CD4-positive, alpha-beta T cell treated with Interferon alpha-2 for 1 hour (primary cell): ENCODE data around the gene DNMT3L.
A peak's percentile ranks its signal among the peaks of the same experiment; 100 is the strongest.
"Not testable (repeated sequence)": the region's sequence is repeated elsewhere in the genome, so short reads cannot be mapped to it uniquely, and the experiment has no call there.

Experiments
- DNase-seq, 2 donors: peaks; one replicate each; pipeline ENCODE4 v3.0.0-alpha.2; 2020 to 2022

Gene DNMT3L

DNA sequence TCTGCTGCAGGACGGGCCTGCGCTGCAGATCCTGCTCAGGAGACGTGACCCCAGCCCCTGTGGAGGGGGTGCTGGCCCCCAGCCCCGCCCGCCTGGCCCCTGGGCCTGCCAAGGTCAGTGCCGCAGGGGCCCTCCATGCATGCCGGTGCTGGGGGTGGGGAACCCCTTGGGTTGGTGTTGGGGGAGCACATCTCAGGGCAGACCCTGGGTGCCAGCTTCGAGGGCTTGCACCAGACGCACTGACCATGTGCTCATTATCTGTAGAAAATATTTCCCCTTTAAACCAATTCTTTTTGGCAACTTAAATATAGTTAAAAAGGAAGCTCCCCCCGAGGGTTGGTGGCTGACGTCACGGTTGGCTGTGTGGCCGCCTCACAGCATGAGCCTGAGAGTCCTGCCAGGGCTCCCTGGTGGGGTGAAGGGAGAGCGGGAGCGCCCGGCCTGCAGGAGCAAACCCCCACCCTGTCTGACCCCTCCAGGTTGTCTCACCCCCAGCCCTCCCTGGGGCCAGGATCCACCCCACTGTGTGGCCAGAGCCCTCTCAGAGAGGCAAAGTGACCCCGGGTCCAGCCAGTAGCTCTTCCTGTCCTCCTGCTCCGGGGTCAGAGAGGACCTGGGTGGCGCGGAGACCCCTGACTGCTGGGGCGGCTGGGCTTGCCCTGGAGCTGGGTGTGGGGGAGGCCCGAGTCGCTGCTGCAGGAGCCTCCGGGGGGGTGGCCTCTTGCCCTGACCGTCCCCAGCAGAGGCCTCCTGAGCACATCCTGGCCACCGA is 32.9 kb upstream of the DNMT3L start:
- DNase-seq = peak in 1 of 2 donors; percentile 25

DNA sequence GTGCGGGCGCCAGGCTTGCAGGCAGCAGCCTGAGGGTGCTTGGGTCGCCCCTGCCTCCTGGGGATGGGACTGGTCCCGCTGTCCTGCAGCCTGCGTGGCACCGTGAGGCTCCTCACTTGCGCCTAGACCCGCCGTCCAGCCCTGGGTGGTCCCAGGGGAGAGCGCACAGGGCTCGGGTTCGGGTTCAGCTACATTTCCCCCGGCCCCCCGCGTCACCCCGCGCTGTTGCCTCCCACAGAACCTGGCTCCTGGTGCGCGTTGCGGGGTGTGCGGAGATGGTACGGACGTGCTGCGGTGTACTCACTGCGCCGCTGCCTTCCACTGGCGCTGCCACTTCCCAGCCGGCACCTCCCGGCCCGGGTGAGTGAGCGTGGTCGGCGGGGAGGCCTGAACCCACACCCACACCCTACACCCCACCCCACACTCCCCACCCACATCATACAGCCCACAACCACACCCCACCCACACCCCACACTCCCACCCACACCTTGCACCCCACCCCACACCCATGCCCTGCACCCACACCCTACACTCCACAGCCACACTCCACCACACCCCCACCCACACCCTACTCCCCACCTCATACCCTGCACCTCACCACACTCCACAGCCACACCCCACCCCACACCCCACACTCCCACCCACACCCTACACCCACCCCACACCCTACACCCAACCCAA is 32.0 kb upstream of the DNMT3L start:
- DNase-seq = peak; percentile 44 to 64

- DNase-seq = no peak
Measured at GRCh38 chr21:44292812-44293195, 31.1 kb upstream of the DNMT3L start.

DNA sequence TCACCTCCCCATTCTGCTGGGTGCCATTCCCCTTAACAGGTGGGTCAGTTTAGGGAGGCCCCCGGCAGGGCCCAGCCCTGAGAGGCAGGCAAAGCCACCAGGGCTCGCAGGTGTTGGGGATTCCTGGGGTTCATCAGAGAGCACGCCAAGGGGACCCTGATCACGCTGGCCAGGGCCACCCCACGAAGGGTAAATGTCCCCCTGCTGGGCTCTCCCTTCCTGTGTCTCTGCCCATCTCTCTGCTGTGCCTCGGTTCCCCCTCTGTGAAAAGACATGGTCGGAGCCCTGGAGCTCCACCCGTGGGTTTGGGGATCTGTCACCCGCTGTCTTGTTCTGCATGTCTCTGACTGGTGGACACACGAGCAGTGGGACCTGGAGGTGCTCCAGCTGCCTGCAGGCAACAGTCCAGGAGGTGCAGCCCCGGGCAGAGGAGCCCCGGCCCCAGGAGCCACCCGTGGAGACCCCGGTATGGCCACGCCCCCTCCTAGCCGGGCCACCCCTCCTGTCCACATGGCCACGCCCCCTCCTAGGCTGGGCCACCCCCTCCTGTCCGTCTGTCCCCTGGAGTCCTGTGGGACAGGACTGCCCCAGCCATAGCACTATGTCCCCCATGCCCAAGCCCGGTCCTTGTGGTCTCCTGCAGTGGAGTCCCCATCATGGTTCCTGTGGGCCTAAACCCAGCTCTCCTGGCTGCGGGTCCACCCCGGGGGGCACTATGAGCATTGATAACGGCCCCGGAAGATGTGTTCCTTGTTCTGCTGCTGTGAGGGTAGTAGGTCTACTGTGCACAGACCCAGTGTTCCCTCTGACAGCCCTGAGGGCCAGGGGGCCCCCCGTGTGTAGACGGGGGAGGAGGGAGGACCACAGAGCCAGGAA is 30.5 kb upstream of the DNMT3L start:
- no peak for DNase-seq

GRCh38 chr21:44291078-44291935 is 29.6 kb upstream of the DNMT3L start:
- no peak for DNase-seq

DNA sequence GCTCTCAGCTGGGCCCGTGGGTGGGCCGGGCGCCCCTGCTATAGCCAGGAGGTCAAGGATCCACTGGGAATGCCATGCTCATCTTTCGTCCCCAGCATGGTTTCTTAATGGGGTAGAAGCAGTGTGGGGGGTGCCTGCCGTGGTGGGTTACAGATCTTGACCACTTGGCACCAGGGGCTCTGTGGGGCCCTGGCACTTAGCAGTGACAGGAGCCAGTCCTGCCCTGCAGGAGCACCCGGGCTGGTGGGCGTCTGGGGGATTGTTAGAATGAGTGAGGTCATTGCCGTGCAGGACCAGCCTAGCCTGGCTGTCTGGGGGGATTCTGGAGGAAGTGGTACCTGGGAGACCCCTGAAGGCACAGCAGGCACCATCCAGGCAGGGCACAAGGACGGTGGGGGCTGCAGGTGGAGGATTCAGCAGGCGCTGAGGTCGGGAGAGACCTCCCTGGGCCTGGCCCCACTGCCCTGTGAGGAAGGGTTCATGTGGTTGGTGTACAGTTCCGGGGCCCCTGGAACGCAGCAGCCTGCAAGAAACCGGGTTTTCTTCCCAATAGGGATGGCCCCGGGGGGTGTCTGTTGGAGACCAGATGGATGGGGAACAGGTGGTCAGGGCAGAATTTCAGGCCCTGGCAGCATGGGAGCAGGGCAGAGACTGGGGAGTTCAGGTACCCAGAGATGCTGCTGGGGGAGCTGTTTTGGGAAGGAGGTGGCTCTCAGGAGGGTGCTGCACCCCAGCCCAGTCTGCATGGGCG is 28.8 kb upstream of the DNMT3L start:
- DNase-seq = no peak

DNA sequence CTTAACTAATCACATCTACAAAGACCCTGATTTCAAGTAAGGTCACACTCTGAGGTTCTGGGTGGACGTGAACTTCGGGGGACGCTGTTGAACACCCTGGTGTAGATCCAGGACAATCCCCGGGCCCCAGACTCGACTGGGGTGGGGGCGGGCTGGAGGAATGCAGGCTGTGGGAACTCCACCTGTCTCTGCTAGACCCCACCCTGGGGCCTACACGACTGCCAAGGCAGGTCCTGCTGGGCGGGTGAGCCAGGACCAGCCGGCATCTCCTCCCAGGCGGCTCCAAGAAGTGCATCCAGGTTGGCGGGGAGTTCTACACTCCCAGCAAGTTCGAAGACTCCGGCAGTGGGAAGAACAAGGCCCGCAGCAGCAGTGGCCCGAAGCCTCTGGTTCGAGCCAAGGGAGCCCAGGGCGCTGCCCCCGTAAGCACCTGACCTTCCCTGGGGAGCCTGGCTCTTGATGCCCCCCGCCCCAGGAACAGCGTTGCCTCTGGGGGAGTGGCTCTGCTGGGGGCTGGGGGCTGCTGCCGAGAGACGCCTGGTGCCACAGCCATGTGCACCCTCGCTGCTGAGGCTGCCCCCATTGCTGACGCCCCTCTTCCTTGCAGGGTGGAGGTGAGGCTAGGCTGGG is 27.8 kb upstream of the DNMT3L start:
- no peak for DNase-seq

- DNase-seq = no peak
Measured at GRCh38 chr21:44288251-44289110, 26.8 kb upstream of the DNMT3L start.

- no peak for DNase-seq
Measured at GRCh38 chr21:44286716-44287632, 25.3 kb upstream of the DNMT3L start.

GRCh38 chr21:44286086-44286715 is 24.5 kb upstream of the DNMT3L start:
- DNase-seq = no peak

DNA sequence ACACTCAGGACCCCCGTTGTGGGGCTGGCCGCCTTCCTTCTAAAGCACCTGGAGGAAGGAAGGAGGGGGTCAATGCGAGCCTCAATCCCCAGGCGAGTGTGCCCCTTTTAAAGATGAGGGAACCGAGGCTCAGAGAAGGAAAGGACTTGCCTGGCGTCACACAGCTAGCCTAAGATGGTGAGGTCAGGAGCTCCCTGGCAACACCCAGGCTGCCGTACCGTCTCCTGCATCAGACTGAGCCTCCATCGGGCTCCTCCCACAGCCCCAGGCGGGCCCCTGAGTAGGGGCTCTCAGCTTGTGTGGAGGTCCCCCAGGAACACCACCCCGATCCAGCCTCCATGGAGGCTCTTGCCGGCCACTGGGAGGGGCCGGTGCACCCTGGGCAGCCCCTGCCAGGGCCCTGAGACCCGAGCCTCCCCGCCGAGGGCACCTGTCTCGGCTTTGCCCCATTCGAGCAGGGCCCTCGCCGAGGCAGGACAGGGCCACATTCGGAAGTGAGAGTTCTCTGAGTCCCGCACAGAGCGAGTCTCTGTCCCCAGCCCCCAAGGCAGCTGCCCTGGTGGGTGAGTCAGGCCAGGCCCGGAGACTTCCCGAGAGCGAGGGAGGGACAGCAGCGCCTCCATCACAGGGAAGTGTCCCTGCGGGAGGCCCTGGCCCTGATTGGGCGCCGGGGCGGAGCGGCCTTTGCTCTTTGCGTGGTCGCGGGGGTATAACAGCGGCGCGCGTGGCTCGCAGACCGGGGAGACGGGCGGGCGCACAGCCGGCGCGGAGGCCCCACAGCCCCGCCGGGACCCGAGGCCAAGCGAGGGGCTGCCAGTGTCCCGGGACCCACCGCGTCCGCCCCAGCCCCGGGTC is 23.7 kb upstream of the DNMT3L start, which contains the start of gene AIRE:
AIRE (plus strand) TSS at position 739 of the 855 bp plus-strand sequence. CDS start 131 bp downstream, outside the sequence.
- DNase-seq = no peak

GRCh38 chr21:44283948-44284347 is 22.3 kb upstream of the DNMT3L start:
- no peak for DNase-seq

DNA sequence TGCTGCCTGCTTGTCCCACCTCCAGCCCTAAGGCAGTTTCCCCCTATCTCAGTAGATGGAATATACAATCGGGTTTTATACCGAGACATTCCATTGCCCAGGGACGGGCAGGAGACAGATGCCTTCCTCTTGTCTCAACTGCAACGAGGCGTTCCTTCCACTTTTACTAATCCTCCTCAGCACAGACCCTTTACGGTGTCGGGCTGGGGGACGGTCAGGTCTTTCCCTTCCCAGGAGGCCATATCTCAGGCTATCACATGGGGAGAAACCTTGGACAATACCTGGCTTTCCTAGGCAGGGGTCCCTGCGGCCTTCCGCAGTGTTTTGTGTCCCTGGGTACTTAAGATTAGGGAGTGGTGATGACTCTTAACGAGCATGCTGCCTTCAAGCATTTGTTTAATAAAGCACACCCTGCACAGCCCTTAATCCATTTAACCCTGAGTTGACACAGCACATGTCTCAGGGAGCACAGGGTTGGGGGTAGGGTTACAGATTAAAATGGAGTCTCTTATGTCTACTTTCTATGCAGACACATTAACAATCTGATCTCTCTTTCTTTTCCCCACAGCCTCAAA is 21.6 kb upstream of the DNMT3L start:
- not testable (repeated sequence) for DNase-seq

DNA sequence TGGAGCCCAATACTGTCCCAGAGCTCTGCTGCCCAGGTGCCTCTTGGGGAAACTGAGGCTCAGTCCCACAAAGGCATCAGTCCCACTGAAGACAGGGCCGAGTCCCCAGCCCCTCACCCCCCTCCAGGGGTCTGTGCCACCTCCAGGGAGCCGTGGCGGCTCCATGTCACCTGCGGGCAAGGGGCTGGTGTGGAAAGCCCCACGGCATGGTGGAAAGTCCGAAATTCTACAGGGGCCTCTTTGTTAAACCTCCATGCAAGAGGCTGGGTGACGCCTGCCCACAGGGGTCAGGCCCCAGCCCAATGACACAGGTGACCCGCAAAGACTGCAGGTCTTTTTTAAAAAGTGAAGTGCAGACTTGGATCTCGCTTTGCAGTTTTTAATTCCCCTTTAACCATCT is 20.7 kb upstream of the DNMT3L start:
- no peak for DNase-seq

DNA sequence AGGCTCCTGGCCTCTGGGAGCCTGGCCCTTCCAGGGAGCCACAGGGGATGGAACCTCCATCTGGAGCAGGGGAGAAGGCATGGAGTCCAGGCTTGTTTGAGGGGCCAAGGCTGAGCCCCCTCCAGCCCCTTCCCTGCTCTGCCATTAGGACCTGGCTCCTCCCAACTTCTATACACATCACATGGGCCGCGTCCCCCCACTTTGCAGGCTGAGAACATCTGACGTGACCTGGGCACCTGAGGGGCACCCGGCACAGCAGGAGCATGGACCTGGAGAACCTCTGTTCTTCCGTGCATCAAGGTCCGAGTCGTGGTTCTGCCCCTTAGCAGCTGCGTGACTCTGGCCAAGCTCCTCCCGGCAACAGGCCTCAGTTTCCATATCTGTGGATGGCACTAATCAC is 20.1 kb upstream of the DNMT3L start:
- DNase-seq = no peak

- DNase-seq = no peak
Measured at GRCh38 chr21:44279354-44280260, 17.9 kb upstream of the DNMT3L start.
